Vagina (tissue), 2 donors: ENCODE measurements around the gene CIAO3.

Source experiments
- CTCF ChIP-seq, 3 experiments: fragments of 450-650 bp in 2 of 3; fragments of 200-600 bp in 1 of 3; sonication (generic) in 1 of 3; IDR thresholded peaks; one replicate each; pipeline ENCODE4 v1.5.1; 2017 to 2019; ENCODE audit warnings: antibody characterized with exemption in 3 of 3, mild to moderate bottlenecking in 2 of 3, moderate library complexity in 2 of 3
- POLR2A ChIP-seq, 2 donors: fragments of 450-650 bp; IDR thresholded peaks; one replicate each; pipeline ENCODE4 v1.6.1; 2017; ENCODE audit warnings: antibody characterized with exemption in 2 of 2, mild to moderate bottlenecking in 2 of 2, moderate library complexity in 2 of 2
- POLR2AphosphoS5 ChIP-seq, 2 donors: sonication (generic); formaldehyde crosslinking; IDR thresholded peaks; one replicate each; pipeline ENCODE4 v1.9.0; 2017; ENCODE audit warnings: antibody characterized with exemption in 2 of 2, mild to moderate bottlenecking in 2 of 2, low read depth in 1 of 2; ENCODE audit not compliant: insufficient read depth in 1 of 2

- TF ChIP-seq CTCF (IDR thresholded peaks at IDR 0.05) = no peak
- no peak for TF ChIP-seq POLR2A (IDR thresholded peaks at IDR 0.05)
- no peak for TF ChIP-seq POLR2AphosphoS5 (IDR thresholded peaks at IDR 0.05; ENCODE audit: insufficient read depth in 1 of 2, low read depth in 1 of 2)
Observed at GRCh38 chr16:693766-694165, 47.0 kb downstream of the CIAO3 start.
